Activated CD8-positive, alpha-beta memory T cell treated with anti-CD3 and anti-CD28 coated beads, Interleukin-2, amount 50 U/mL, for 48 hours (primary cell): Measurements from ENCODE around the gene CHL1.

ENCODE experiments used
- DNase-seq: peaks from one replicate; pipeline ENCODE4 v3.0.0-alpha.2; 2020

Gene CHL1

GRCh38 chr3:288417-288816 lies 91.9 kb downstream of the CHL1 start:
- DNase-seq = no peak

- DNase-seq = no peak
Measured at GRCh38 chr3:291028-291427, 94.5 kb downstream of the CHL1 start.

- DNase-seq = no peak
Measured at GRCh38 chr3:291646-292436, 95.3 kb downstream of the CHL1 start.

- DNase-seq = no peak
Measured at GRCh38 chr3:294096-294495, 97.5 kb downstream of the CHL1 start.

GRCh38 chr3:294581-294980 lies 98.0 kb downstream of the CHL1 start:
- DNase-seq = no peak

GRCh38 chr3:295166-295565 lies 98.6 kb downstream of the CHL1 start:
- DNase-seq = no peak

- DNase-seq = no peak
Measured at GRCh38 chr3:297585-297984, 101.0 kb downstream of the CHL1 start.

GRCh38 chr3:299590-300301 lies 103.2 kb downstream of the CHL1 start:
- no peak for DNase-seq

- no peak for DNase-seq
Measured at GRCh38 chr3:307182-307581, 110.6 kb downstream of the CHL1 start.

- no peak for DNase-seq
Measured at GRCh38 chr3:308597-309321, 112.2 kb downstream of the CHL1 start.

GRCh38 chr3:312160-312733 lies 115.7 kb downstream of the CHL1 start:
- no peak for DNase-seq

- no peak for DNase-seq
Measured at GRCh38 chr3:312911-313310, 116.3 kb downstream of the CHL1 start.

GRCh38 chr3:317012-317411 lies 120.4 kb downstream of the CHL1 start:
- DNase-seq = no peak

- no peak for DNase-seq
Measured at GRCh38 chr3:318903-319302, 122.3 kb downstream of the CHL1 start.

- no peak for DNase-seq
Measured at GRCh38 chr3:324423-324822, 127.9 kb downstream of the CHL1 start.

GRCh38 chr3:325495-325894 lies 128.9 kb downstream of the CHL1 start:
- no peak for DNase-seq

- DNase-seq = no peak
Measured at GRCh38 chr3:330494-331115, 134.0 kb downstream of the CHL1 start.

- DNase-seq = no peak
Measured at GRCh38 chr3:331881-332280, 135.3 kb downstream of the CHL1 start.

GRCh38 chr3:332701-333100 lies 136.1 kb downstream of the CHL1 start:
- DNase-seq = no peak

- DNase-seq = no peak
Measured at GRCh38 chr3:335240-335639, 138.7 kb downstream of the CHL1 start.

GRCh38 chr3:339351-339750 lies 142.8 kb downstream of the CHL1 start:
- DNase-seq = no peak

GRCh38 chr3:341998-342397 lies 145.4 kb downstream of the CHL1 start:
- DNase-seq = no peak

GRCh38 chr3:346186-346585 lies 149.6 kb downstream of the CHL1 start:
- DNase-seq = no peak
